AG10803 (cell line): ENCODE results near the gene CDH22.

ENCODE experiments used
- DNase-seq: peaks from one replicate; pipeline ENCODE4 v3.0.0; 2010; ENCODE audit warnings: low read depth
- H3K4me3 ChIP-seq: 2 replicates; pipeline ENCODE4 v1.5.1; 2011; ENCODE audit warnings: mild to moderate bottlenecking, low read length, control low read depth
- TF ChIP-seq, protein P1 (sequence below): conservative IDR thresholded peaks from 2 replicates; pipeline ENCODE4 v1.5.1; 2011; ENCODE audit warnings: mild to moderate bottlenecking, low read length, control low read depth, inconsistent platforms

Gene CDH22

DNA sequence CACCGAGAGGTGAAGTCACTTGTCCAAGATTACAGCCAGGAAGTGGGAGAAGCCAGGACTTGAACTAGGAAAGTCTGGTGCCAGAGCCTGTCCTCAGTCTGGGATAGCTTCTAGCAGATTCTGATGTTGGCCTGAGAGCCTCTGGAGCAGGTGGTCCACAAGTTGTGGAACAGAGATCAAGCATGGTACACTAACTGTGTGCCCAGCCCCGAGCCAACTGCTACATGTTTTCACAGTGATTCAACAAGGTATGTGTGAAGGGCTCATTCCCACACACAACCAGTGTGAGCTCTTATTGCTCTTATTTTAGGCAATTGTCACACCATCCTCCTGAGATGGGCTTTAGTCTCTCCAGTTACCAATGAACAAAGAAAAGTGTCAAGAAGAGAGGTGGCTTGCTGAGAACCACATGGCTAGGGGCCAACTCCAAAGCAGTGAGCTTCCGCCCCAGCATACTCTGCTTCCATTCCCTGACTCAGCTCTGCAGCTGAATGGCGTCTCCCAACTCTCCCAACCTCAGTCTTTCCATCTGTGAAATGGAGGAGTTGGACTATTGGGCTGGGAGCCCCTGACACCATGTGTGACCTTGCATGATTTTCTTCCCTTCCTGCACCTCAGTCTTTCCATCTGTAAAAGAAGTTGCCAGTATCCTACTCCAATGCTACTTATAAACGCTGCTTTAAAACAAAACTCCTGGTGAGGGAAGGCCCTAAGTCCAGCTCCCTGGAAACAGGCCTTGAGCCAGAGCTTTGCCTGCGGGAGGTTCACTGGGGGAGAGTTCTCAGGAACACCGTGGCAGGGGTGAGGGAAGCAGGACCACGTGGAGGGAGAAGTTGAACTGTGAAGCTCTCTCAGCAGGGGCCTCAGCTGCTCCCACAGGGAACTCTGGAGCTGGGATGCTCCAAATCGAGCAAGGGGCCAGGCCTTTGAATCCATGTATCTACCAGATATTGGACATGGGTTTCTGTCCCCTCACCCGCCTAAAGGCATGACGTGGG is 40.9 kb downstream of the CDH22 start:
- TF ChIP-seq, protein P1, sequence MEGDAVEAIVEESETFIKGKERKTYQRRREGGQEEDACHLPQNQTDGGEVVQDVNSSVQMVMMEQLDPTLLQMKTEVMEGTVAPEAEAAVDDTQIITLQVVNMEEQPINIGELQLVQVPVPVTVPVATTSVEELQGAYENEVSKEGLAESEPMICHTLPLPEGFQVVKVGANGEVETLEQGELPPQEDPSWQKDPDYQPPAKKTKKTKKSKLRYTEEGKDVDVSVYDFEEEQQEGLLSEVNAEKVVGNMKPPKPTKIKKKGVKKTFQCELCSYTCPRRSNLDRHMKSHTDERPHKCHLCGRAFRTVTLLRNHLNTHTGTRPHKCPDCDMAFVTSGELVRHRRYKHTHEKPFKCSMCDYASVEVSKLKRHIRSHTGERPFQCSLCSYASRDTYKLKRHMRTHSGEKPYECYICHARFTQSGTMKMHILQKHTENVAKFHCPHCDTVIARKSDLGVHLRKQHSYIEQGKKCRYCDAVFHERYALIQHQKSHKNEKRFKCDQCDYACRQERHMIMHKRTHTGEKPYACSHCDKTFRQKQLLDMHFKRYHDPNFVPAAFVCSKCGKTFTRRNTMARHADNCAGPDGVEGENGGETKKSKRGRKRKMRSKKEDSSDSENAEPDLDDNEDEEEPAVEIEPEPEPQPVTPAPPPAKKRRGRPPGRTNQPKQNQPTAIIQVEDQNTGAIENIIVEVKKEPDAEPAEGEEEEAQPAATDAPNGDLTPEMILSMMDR, result no peak
- no peak overlapping the region for H3K4me3 ChIP-seq
- no peak for DNase-seq

DNA sequence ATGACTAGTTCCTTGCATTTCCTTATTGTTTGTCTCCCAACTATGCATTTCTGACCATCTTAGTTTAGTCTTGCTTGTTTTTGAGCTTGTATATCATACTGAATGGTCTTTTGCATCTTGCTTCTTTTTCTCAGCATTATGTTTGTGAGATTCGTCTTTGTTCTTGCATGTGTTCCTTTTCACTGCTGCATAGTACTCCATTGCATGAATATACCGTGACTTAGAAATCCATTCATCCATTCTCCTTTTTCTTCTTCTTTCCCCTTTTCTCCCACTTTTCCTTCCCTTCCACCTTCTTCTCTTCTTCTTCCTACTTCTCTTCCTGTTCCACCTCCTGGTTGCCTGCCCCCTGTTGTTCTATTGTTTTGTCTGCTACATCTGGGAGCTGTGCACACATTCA is 42.8 kb downstream of the CDH22 start:
- TF ChIP-seq, protein P1, result no peak
- no peak for DNase-seq
- no peak overlapping the region for H3K4me3 ChIP-seq

GRCh38 chr20:46264391-46265266 is 43.7 kb downstream of the CDH22 start:
- no peak for DNase-seq
- TF ChIP-seq, protein P1, result no peak
- H3K4me3 ChIP-seq, result no peak overlapping the region

DNA sequence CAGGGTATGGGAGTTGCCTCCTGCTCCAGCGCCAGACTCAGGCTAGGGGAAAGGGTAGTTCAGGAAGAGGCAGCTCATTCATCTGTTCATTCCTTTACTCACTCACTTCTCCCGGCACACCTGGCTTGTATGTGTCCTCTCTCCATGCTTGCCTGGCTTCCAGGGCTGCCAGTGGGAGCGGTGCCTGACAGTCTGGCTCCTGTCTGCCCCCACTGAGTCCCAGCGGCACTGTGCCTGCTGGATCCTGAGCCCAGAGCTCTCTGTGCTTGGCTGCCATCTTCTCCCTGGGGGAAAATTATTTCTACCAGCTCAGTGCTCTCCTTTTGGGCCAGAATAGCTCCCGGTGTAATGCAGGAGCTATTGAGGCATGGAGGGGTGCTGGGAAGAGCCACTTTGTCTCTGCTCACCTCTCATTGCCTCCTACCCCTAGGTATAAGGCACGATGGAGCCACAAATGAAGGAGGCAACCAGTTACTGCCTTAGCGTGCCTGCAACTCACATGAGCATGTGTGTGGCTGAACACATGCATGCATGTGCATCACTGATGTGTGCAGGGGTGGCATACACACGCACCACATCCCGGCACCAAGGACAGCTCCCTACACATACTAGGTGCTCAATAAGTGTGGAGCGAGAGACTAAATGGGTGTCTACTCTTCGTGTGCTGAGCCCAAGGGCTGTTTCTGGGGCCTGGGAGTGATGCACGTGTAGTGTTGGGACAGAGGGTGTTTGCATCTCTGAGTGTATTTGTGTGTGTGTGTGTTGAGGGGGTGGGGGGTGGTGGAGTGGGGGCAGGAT is 46.6 kb downstream of the CDH22 start:
- H3K4me3 ChIP-seq, result no peak overlapping the region
- no peak for DNase-seq
- TF ChIP-seq, protein P1, result no peak

- TF ChIP-seq, protein P1, result no peak
- DNase-seq, result no peak
- no peak overlapping the region for H3K4me3 ChIP-seq
Measured at GRCh38 chr20:46260936-46261454, 47.3 kb downstream of the CDH22 start.

DNA sequence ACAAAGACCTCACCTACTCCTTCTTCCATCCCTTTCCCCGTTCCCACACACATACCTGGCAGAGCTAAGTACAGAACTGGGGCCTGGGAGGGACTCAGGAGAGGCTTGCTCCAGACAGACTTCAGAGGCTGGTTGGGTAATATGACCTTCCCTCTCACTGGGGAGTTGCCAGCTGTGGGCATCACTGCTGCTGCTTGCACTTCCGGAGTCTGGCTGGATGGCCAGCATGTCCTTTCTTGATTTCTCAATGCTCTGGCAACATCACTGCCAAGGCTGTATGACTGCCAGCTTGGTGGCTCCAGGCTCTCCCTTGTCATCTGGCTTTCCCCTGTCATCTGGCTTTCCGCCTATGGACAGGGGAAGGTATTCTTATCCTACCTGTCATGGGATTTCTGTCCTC is 47.8 kb downstream of the CDH22 start:
- DNase-seq, result peak; percentile 23

More for the DNA sequence above, 47.8 kb downstream of the CDH22 start:
- no peak overlapping the region for H3K4me3 ChIP-seq
- TF ChIP-seq, protein P1, result no peak
